Astrocyte (in vitro differentiated cells and primary cell): ENCODE measurements around the gene DNAJC11. TPM values are rescaled to one million over a fixed set of nuclear protein-coding genes. Genes with fewer than 3 reads are reported as not detected.
"Not testable (repeated sequence)": the region's sequence is repeated elsewhere in the genome, so short reads cannot be mapped to it uniquely, and the experiment has no call there.

Experiments used
- DNase-seq: peaks from one replicate; pipeline ENCODE4 v3.0.0-alpha.2; 2010; ENCODE audit warnings: low read depth
- FAIRE-seq: peaks from 2 replicates; lab custom pipeline; 2011; peaks lifted over from hg19 to GRCh38; lab: Jason Lieb, UNC
- H2AFZ ChIP-seq: 2 replicates; pipeline ENCODE4 v1.6.0; 2012; ENCODE audit warnings: low read depth, low read length, inconsistent platforms
- H3K27ac ChIP-seq: 2 replicates; pipeline ENCODE4 v1.5.1; 2011; ENCODE audit warnings: low read depth, low read length, inconsistent platforms
- H3K27me3 ChIP-seq: 2 replicates; pipeline ENCODE4 v1.6.0; 2011; ENCODE audit warnings: low read length, inconsistent platforms; ENCODE audit not compliant: insufficient read depth
- H3K36me3 ChIP-seq: 2 replicates; pipeline ENCODE4 v1.5.1; 2011; ENCODE audit warnings: low read length, inconsistent platforms; ENCODE audit not compliant: insufficient read depth
- H3K4me1 ChIP-seq: 2 replicates; pipeline ENCODE4 v1.5.1; 2011; ENCODE audit warnings: low read length, inconsistent platforms; ENCODE audit not compliant: insufficient read depth
- H3K4me2 ChIP-seq: 2 replicates; pipeline ENCODE4 v1.6.0; 2012; ENCODE audit warnings: low read length, inconsistent platforms
- H3K4me3 ChIP-seq: 2 replicates; pipeline ENCODE4 v1.5.1; 2011; ENCODE audit warnings: low read depth, mild to moderate bottlenecking, low read length, inconsistent platforms; ENCODE audit not compliant: insufficient read depth
- H3K79me2 ChIP-seq: 2 replicates; pipeline ENCODE4 v1.6.0; 2012; ENCODE audit warnings: mild to moderate bottlenecking, low read length, inconsistent platforms; ENCODE audit not compliant: insufficient read depth
- H3K9ac ChIP-seq: 2 replicates; pipeline ENCODE4 v1.6.0; 2012; ENCODE audit warnings: mild to moderate bottlenecking, low read length, inconsistent platforms
- H3K9me3 ChIP-seq: 2 replicates; pipeline ENCODE4 v1.5.1; 2012; ENCODE audit warnings: low read depth, mild to moderate bottlenecking, low read length, inconsistent platforms; ENCODE audit not compliant: insufficient read depth
- H4K20me1 ChIP-seq: 2 replicates; pipeline ENCODE4 v1.6.0; 2012; ENCODE audit warnings: low read length, inconsistent platforms; ENCODE audit not compliant: insufficient read depth
- H3K27ac Mint-ChIP-seq: one replicate; pipeline ENCODE4 v1.8.0; 2021; ENCODE audit warnings: mild to moderate bottlenecking, mixed read lengths; ENCODE audit not compliant: unreplicated experiment
- H3K27me3 Mint-ChIP-seq: one replicate; pipeline ENCODE4 v1.8.0; 2021; ENCODE audit warnings: low read depth, mixed read lengths; ENCODE audit not compliant: unreplicated experiment
- H3K36me3 Mint-ChIP-seq: one replicate; pipeline ENCODE4 v1.8.0; 2021; ENCODE audit warnings: low read depth, mixed read lengths; ENCODE audit not compliant: unreplicated experiment
- H3K4me1 Mint-ChIP-seq: one replicate; pipeline ENCODE4 v1.8.0; 2021; ENCODE audit warnings: low read depth, mixed read lengths; ENCODE audit not compliant: unreplicated experiment
- H3K4me3 Mint-ChIP-seq: one replicate; pipeline ENCODE4 v1.8.0; 2021; ENCODE audit warnings: mild to moderate bottlenecking, moderate library complexity, mixed read lengths; ENCODE audit not compliant: unreplicated experiment
- H3K9me3 Mint-ChIP-seq: one replicate; pipeline ENCODE4 v1.8.0; 2021; ENCODE audit warnings: mild to moderate bottlenecking, mixed read lengths; ENCODE audit not compliant: unreplicated experiment
- EZH2 ChIP-seq: IDR thresholded peaks from 2 replicates; pipeline ENCODE4 v1.6.1; 2012; ENCODE audit warnings: mild to moderate bottlenecking, low read length, inconsistent platforms; ENCODE audit not compliant: insufficient read depth
- total RNA-seq: library from RNA; stranded (reverse); gene quantifications from 2 replicates; pipeline ENCODE4 v1.2.1, GENCODE V29; 2021
- TF ChIP-seq, protein P1 (sequence below): IDR thresholded peaks from 2 replicates; pipeline ENCODE4 v1.5.1; 2011; ENCODE audit warnings: low read depth, mild to moderate bottlenecking, inconsistent platforms, low read length, moderate library complexity; ENCODE audit not compliant: insufficient read depth

Gene DNAJC11
- total RNA-seq, 1 donor from 2014 or later: 63.9 TPM

DNA sequence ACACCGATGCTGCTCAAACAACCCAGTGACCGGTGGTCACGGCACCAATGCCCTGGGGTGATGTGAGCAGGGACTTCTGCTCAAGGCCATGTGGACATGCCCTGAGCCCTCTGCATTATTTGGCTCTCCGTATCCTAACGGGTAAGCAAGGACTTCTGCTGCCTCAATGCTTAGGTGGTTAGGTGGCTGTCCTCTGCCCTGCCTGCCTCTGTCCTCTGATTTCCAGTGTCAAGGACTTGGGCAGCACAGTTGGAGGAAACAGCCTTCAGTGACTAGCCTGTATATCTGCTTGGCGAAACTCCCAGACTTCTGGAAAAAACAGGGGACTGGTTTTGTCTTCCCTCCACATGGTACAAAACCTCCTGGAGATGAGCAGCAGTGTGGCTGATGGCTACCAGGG is 34.5 kb downstream of the DNAJC11 start:
- no peak overlapping the region for H3K4me2 ChIP-seq
- H3K36me3 ChIP-seq: peaks cover 8% of the 10 kb centered on the region
- no peaks in the 10 kb centered on the region for H3K9me3 ChIP-seq
- Mint-ChIP-seq H3K27me3 (no peaks in the 10 kb centered on the region), H3K4me1 (no peaks in the 10 kb centered on the region), H3K36me3 (peaks cover 26% of the 10 kb centered on the region), H3K9me3 (no peaks in the 10 kb centered on the region), H3K4me3 (no peak overlapping the region), H3K27ac (no peak overlapping the region)
- no peak overlapping the region for H3K4me3 ChIP-seq
- FAIRE-seq: no peak
- no peak for TF ChIP-seq EZH2
- TF ChIP-seq, protein P1, sequence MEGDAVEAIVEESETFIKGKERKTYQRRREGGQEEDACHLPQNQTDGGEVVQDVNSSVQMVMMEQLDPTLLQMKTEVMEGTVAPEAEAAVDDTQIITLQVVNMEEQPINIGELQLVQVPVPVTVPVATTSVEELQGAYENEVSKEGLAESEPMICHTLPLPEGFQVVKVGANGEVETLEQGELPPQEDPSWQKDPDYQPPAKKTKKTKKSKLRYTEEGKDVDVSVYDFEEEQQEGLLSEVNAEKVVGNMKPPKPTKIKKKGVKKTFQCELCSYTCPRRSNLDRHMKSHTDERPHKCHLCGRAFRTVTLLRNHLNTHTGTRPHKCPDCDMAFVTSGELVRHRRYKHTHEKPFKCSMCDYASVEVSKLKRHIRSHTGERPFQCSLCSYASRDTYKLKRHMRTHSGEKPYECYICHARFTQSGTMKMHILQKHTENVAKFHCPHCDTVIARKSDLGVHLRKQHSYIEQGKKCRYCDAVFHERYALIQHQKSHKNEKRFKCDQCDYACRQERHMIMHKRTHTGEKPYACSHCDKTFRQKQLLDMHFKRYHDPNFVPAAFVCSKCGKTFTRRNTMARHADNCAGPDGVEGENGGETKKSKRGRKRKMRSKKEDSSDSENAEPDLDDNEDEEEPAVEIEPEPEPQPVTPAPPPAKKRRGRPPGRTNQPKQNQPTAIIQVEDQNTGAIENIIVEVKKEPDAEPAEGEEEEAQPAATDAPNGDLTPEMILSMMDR: no peak
- no peak overlapping the region for H3K9ac ChIP-seq
- peaks cover 2% of the 10 kb centered on the region for H3K79me2 ChIP-seq
- no peak overlapping the region for H3K27ac ChIP-seq
- no peak for DNase-seq
- no peak overlapping the region for H2AFZ ChIP-seq
- no peaks in the 10 kb centered on the region for H3K27me3 ChIP-seq
- peaks cover 3% of the 10 kb centered on the region for H4K20me1 ChIP-seq
- H3K4me1 ChIP-seq: no peaks in the 10 kb centered on the region

DNA sequence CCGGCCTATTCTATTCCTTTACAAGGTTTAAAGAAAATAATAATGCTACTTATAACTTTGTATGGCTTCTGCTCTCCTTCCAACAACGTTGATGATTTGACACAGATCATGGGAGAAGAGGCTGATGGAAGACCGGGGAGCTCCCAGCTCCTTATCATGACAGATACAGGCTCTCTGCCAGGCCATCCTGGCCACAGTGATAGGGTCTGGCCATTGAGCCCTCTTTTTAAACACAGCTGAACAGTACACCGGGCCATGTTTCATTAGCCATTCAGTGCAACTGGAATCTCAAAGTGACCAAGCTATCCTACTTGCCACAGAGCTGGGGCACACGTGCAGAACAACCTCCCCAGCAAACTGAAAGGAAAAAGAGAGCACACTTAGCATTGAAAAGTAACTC is 34.9 kb downstream of the DNAJC11 start:
- no peaks in the 10 kb centered on the region for H3K27me3 Mint-ChIP-seq
- Histone ChIP-seq H3K9me3 (no peaks in the 10 kb centered on the region), H4K20me1 (peaks cover 5% of the 10 kb centered on the region), H3K9ac (no peak overlapping the region), H2AFZ (no peak overlapping the region), H3K27ac (no peak overlapping the region), H3K4me1 (no peaks in the 10 kb centered on the region), H3K36me3 (peaks cover 8% of the 10 kb centered on the region), H3K79me2 (peaks cover 3% of the 10 kb centered on the region), H3K27me3 (no peaks in the 10 kb centered on the region), H3K4me2 (no peak overlapping the region), H3K4me3 (no peak overlapping the region)
- no peaks in the 10 kb centered on the region for H3K4me1 Mint-ChIP-seq
- peaks cover 26% of the 10 kb centered on the region for H3K36me3 Mint-ChIP-seq
- DNase-seq (no peak), FAIRE-seq (no peak)
- TF ChIP-seq EZH2: no peak
- TF ChIP-seq, protein P1: no peak
- H3K27ac Mint-ChIP-seq: no peak overlapping the region
- no peak overlapping the region for H3K4me3 Mint-ChIP-seq
- no peaks in the 10 kb centered on the region for H3K9me3 Mint-ChIP-seq

DNA sequence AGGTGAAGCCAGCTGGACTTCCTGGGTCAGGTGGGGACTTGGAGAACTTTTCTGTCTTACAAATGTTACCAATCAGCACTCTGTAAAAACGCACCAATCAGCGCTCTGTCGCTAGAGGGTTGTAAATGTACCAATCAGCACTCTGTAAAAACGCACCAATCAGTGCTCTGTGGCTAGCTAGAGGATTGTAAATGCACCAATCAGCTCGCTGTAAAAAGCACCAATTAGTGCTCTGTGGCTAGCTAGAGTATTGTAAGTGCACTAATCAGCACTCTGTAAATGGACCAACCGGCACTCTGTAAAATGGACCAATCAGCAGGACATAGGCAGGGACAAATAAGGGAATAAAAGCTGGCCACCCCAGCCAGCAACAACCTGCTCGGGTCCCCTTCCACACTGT is 39.1 kb downstream of the DNAJC11 start:
- H3K9ac ChIP-seq, H3K4me3 ChIP-seq, H3K4me2 ChIP-seq, H3K9me3 ChIP-seq, H3K27me3 ChIP-seq, H3K4me3 Mint-ChIP-seq, H3K4me1 Mint-ChIP-seq, H3K36me3 ChIP-seq, DNase-seq, H3K27ac ChIP-seq, H2AFZ ChIP-seq, H3K9me3 Mint-ChIP-seq, H3K27ac Mint-ChIP-seq, H3K27me3 Mint-ChIP-seq, H3K4me1 ChIP-seq, FAIRE-seq: not testable (repeated sequence)
- peaks cover 11% of the 10 kb centered on the region for H3K79me2 ChIP-seq
- H4K20me1 ChIP-seq: peaks cover 13% of the 10 kb centered on the region
- peaks cover 23% of the 10 kb centered on the region for H3K36me3 Mint-ChIP-seq
